ENCODE data around the gene SH3RF3.
A peak's percentile ranks its signal among the peaks of the same experiment; 100 is the strongest.
"Not testable (repeated sequence)": the region's sequence is repeated elsewhere in the genome, so short reads cannot be mapped to it uniquely, and the experiment has no call there.

The SH3RF3 gene

GRCh38 chr2:109224341-109224740, 95.3 kb downstream of the SH3RF3 start:
- not testable (repeated sequence) for H3K27ac ChIP-seq (ENCODE audit: low read length, poor library complexity, severe bottlenecking); H3K4me3 ChIP-seq (ENCODE audit: insufficient read depth in 1 of 2, low read depth in 1 of 2, low read length in 2 of 2); H3K18ac ChIP-seq (ENCODE audit: low read depth in 1 of 2, low read length in 2 of 2); H3K4me1 ChIP-seq (ENCODE audit: control insufficient read depth, insufficient read depth, low read depth, low read length); H2BK120ac ChIP-seq (ENCODE audit: low read depth, low read length); H4K91ac ChIP-seq (ENCODE audit: low read length); H3K14ac ChIP-seq (ENCODE audit: low read length in 2 of 2); H3K27me3 ChIP-seq (ENCODE audit: control insufficient read depth in 1 of 2, insufficient read depth in 1 of 2, low read length in 2 of 2); H2AK5ac ChIP-seq (ENCODE audit: low read length, severe bottlenecking); H2AFZ ChIP-seq (ENCODE audit: low read depth, low read length); H4K8ac ChIP-seq (ENCODE audit: low read length); H2BK12ac ChIP-seq (ENCODE audit: low read length in 2 of 2); DNase-seq; H2BK5ac ChIP-seq (ENCODE audit: low read depth, low read length, poor library complexity, severe bottlenecking); H2BK15ac ChIP-seq (ENCODE audit: low read depth, poor library complexity, severe bottlenecking); H3K4me2 ChIP-seq (ENCODE audit: low read length, poor library complexity, severe bottlenecking); H3K9me3 ChIP-seq (ENCODE audit: control insufficient read depth, low read length); H3K23ac ChIP-seq (ENCODE audit: low read length in 2 of 2); H3K36me3 ChIP-seq (ENCODE audit: control insufficient read depth in 1 of 2, insufficient read depth in 2 of 2, low read depth in 1 of 2, low read length in 2 of 2); H3K4ac ChIP-seq (ENCODE audit: low read depth in 1 of 2, low read length in 2 of 2); H3K9ac ChIP-seq (ENCODE audit: low read length)
- H3K79me1 ChIP-seq (replicated peaks; ENCODE audit: low read length, poor library complexity, severe bottlenecking) = peaks cover 46% of the 10 kb centered on the region
- WGBS = 98% methylated on average over 7 of the region's 8 CpGs

- no peak overlapping the region for H3K4me2 ChIP-seq (ENCODE audit: low read length, poor library complexity, severe bottlenecking)
- H2BK5ac ChIP-seq (ENCODE audit: low read depth, low read length, poor library complexity, severe bottlenecking) = no peak overlapping the region
- no peak overlapping the region for H2BK120ac ChIP-seq (ENCODE audit: low read depth, low read length)
- H3K9me3 ChIP-seq (ENCODE audit: control insufficient read depth, low read length) = no peaks in the 10 kb centered on the region
- H2BK15ac ChIP-seq (ENCODE audit: low read depth, poor library complexity, severe bottlenecking) = no peak overlapping the region
- H3K4me1 ChIP-seq (ENCODE audit: control insufficient read depth, insufficient read depth, low read depth, low read length) = peaks cover 1% of the 10 kb centered on the region
- no peak for DNase-seq
- no peak overlapping the region for H3K14ac ChIP-seq (ENCODE audit: low read length in 2 of 2)
- peaks cover 5 to 7% of the 10 kb centered on the region in 2 experiments for H3K27me3 ChIP-seq (ENCODE audit: control insufficient read depth in 1 of 2, insufficient read depth in 1 of 2, low read length in 2 of 2)
- 99% methylated on average over 7 of the region's 11 CpGs for WGBS
- H3K27ac ChIP-seq (ENCODE audit: low read length, poor library complexity, severe bottlenecking) = no peak overlapping the region
- H3K36me3 ChIP-seq (ENCODE audit: control insufficient read depth in 1 of 2, insufficient read depth in 2 of 2, low read depth in 1 of 2, low read length in 2 of 2) = peaks cover 0 to 9% of the 10 kb centered on the region in 2 experiments
- H3K4ac ChIP-seq (ENCODE audit: low read depth in 1 of 2, low read length in 2 of 2) = no peak overlapping the region
- H3K4me3 ChIP-seq (ENCODE audit: insufficient read depth in 1 of 2, low read depth in 1 of 2, low read length in 2 of 2) = no peak overlapping the region
- no peak overlapping the region for H2AK5ac ChIP-seq (ENCODE audit: low read length, severe bottlenecking)
- no peak overlapping the region for H2AFZ ChIP-seq (ENCODE audit: low read depth, low read length)
- H3K18ac ChIP-seq (ENCODE audit: low read depth in 1 of 2, low read length in 2 of 2) = peak overlapping the region in 1 of 2 experiments; percentile 19
- H4K91ac ChIP-seq (ENCODE audit: low read length) = no peak overlapping the region
- H2BK12ac ChIP-seq (ENCODE audit: low read length in 2 of 2) = no peak overlapping the region
- no peak overlapping the region for H3K9ac ChIP-seq (ENCODE audit: low read length)
- H3K79me1 ChIP-seq (replicated peaks; ENCODE audit: low read length, poor library complexity, severe bottlenecking) = peaks cover 48% of the 10 kb centered on the region
- peak overlapping the region in 1 of 2 experiments; percentile 72 for H3K23ac ChIP-seq (ENCODE audit: low read length in 2 of 2)
- H4K8ac ChIP-seq (ENCODE audit: low read length) = peak overlapping the region; percentile 4
Observed at GRCh38 chr2:109225170-109225782, 96.3 kb downstream of the SH3RF3 start.

GRCh38 chr2:109226128-109226527, 97.1 kb downstream of the SH3RF3 start:
- Histone ChIP-seq H3K4ac (ENCODE audit: low read depth in 1 of 2, low read length in 2 of 2) (no peak overlapping the region), H2AK5ac (ENCODE audit: low read length, severe bottlenecking) (no peak overlapping the region), H4K91ac (ENCODE audit: low read length) (no peak overlapping the region), H3K36me3 (ENCODE audit: control insufficient read depth in 1 of 2, insufficient read depth in 2 of 2, low read depth in 1 of 2, low read length in 2 of 2) (peaks cover 0 to 9% of the 10 kb centered on the region in 2 experiments), H3K79me1 (replicated peaks; ENCODE audit: low read length, poor library complexity, severe bottlenecking) (peaks cover 53% of the 10 kb centered on the region), H4K8ac (ENCODE audit: low read length) (no peak overlapping the region), H2BK120ac (ENCODE audit: low read depth, low read length) (no peak overlapping the region), H2AFZ (ENCODE audit: low read depth, low read length) (no peak overlapping the region), H2BK12ac (ENCODE audit: low read length in 2 of 2) (no peak overlapping the region), H3K18ac (ENCODE audit: low read depth in 1 of 2, low read length in 2 of 2) (no peak overlapping the region), H3K9me3 (ENCODE audit: control insufficient read depth, low read length) (no peaks in the 10 kb centered on the region), H3K4me3 (ENCODE audit: insufficient read depth in 1 of 2, low read depth in 1 of 2, low read length in 2 of 2) (no peak overlapping the region), H3K4me2 (ENCODE audit: low read length, poor library complexity, severe bottlenecking) (no peak overlapping the region), H3K14ac (ENCODE audit: low read length in 2 of 2) (no peak overlapping the region), H3K27ac (ENCODE audit: low read length, poor library complexity, severe bottlenecking) (no peak overlapping the region), H2BK15ac (ENCODE audit: low read depth, poor library complexity, severe bottlenecking) (no peak overlapping the region), H3K4me1 (ENCODE audit: control insufficient read depth, insufficient read depth, low read depth, low read length) (peaks cover 4% of the 10 kb centered on the region), H3K23ac (ENCODE audit: low read length in 2 of 2) (no peak overlapping the region), H3K9ac (ENCODE audit: low read length) (no peak overlapping the region), H2BK5ac (ENCODE audit: low read depth, low read length, poor library complexity, severe bottlenecking) (no peak overlapping the region), H3K27me3 (ENCODE audit: control insufficient read depth in 1 of 2, insufficient read depth in 1 of 2, low read length in 2 of 2) (peaks cover 5 to 7% of the 10 kb centered on the region in 2 experiments)
- peak; percentile 58 for DNase-seq
- 67% methylated on average over 2 of the region's 2 CpGs for WGBS

GRCh38 chr2:109226622-109227021, 97.6 kb downstream of the SH3RF3 start:
- Histone ChIP-seq H3K9ac (ENCODE audit: low read length) (no peak overlapping the region), H2AFZ (ENCODE audit: low read depth, low read length) (no peak overlapping the region), H2BK15ac (ENCODE audit: low read depth, poor library complexity, severe bottlenecking) (no peak overlapping the region), H3K36me3 (ENCODE audit: control insufficient read depth in 1 of 2, insufficient read depth in 2 of 2, low read depth in 1 of 2, low read length in 2 of 2) (peaks cover 0 to 9% of the 10 kb centered on the region in 2 experiments), H3K4me3 (ENCODE audit: insufficient read depth in 1 of 2, low read depth in 1 of 2, low read length in 2 of 2) (no peak overlapping the region), H3K9me3 (ENCODE audit: control insufficient read depth, low read length) (no peaks in the 10 kb centered on the region), H2AK5ac (ENCODE audit: low read length, severe bottlenecking) (no peak overlapping the region), H3K4ac (ENCODE audit: low read depth in 1 of 2, low read length in 2 of 2) (peak overlapping the region in 1 of 2 experiments; percentile 22), H4K8ac (ENCODE audit: low read length) (no peak overlapping the region), H3K18ac (ENCODE audit: low read depth in 1 of 2, low read length in 2 of 2) (peak overlapping the region in 1 of 2 experiments; percentile 55), H3K23ac (ENCODE audit: low read length in 2 of 2) (no peak overlapping the region), H3K27me3 (ENCODE audit: control insufficient read depth in 1 of 2, insufficient read depth in 1 of 2, low read length in 2 of 2) (peaks cover 5 to 7% of the 10 kb centered on the region in 2 experiments), H2BK5ac (ENCODE audit: low read depth, low read length, poor library complexity, severe bottlenecking) (no peak overlapping the region), H3K79me1 (replicated peaks; ENCODE audit: low read length, poor library complexity, severe bottlenecking) (peaks cover 54% of the 10 kb centered on the region), H3K14ac (ENCODE audit: low read length in 2 of 2) (no peak overlapping the region), H2BK120ac (ENCODE audit: low read depth, low read length) (no peak overlapping the region), H3K4me2 (ENCODE audit: low read length, poor library complexity, severe bottlenecking) (no peak overlapping the region), H3K27ac (ENCODE audit: low read length, poor library complexity, severe bottlenecking) (no peak overlapping the region), H2BK12ac (ENCODE audit: low read length in 2 of 2) (no peak overlapping the region), H4K91ac (ENCODE audit: low read length) (no peak overlapping the region), H3K4me1 (ENCODE audit: control insufficient read depth, insufficient read depth, low read depth, low read length) (peaks cover 4% of the 10 kb centered on the region)
- WGBS = 97% methylated on average over 6 of the region's 6 CpGs
- DNase-seq = no peak

All from mesenchymal stem cell (in vitro differentiated cells and primary cell).